Epithelial cell of esophagus (primary cell): ENCODE results near the gene ACTL8.

ENCODE experiments used
- DNase-seq: peaks from one replicate; pipeline ENCODE4 v3.0.0; 2010; ENCODE audit warnings: low read depth
- H3K4me3 ChIP-seq: 2 replicates; pipeline ENCODE4 v1.5.1; 2011; ENCODE audit warnings: mild to moderate bottlenecking, low read length, control low read depth
- TF ChIP-seq, protein P1 (sequence below): IDR thresholded peaks from 2 replicates; pipeline ENCODE4 v1.5.1; 2011; ENCODE audit warnings: low read depth, mild to moderate bottlenecking, low read length, control low read depth, inconsistent platforms; ENCODE audit not compliant: insufficient read depth; ENCODE audit errors: missing control alignments

Gene ACTL8

DNA sequence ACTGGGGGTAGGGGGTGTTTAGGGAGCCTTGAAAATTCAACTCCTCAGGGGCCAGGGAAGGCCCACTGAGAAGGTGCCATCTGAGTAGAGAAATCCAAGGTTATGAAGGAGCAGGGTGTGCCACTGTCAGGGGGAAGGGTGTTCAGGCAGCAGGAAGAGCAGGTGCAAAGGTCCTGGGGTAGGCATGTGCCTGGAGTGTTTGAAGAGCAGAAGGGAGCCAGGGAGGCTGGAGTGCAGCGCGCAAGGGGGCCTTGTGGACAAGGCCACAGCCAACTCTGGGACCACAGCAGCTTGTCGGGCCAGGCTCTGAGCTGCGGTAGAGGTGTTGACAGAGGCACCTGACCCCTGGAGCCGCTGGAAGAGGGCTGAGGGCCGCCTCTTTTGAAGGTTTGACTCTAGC is 19.3 kb downstream of the ACTL8 start:
- no peak for DNase-seq
- no peak overlapping the region for H3K4me3 ChIP-seq
- TF ChIP-seq, protein P1, sequence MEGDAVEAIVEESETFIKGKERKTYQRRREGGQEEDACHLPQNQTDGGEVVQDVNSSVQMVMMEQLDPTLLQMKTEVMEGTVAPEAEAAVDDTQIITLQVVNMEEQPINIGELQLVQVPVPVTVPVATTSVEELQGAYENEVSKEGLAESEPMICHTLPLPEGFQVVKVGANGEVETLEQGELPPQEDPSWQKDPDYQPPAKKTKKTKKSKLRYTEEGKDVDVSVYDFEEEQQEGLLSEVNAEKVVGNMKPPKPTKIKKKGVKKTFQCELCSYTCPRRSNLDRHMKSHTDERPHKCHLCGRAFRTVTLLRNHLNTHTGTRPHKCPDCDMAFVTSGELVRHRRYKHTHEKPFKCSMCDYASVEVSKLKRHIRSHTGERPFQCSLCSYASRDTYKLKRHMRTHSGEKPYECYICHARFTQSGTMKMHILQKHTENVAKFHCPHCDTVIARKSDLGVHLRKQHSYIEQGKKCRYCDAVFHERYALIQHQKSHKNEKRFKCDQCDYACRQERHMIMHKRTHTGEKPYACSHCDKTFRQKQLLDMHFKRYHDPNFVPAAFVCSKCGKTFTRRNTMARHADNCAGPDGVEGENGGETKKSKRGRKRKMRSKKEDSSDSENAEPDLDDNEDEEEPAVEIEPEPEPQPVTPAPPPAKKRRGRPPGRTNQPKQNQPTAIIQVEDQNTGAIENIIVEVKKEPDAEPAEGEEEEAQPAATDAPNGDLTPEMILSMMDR = no peak

DNA sequence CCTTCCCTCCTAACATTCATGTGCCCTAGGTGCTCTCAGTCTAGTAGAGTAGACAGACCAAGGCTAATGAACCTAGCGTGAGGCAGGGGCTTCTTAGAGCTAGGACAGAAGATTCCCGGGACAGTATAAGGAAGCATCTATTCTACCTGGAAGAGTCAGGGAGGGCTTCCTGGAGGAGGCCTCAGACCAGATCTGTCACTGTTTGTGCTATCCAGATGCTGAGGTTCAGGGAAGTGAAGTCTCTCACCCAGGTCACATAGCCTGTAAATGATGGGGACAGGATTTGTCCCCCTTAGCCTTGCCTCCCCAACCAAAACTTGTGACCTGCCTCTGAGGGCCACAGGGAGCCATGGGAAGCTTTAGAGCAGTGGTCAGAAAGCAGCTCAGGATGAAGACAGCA is 20.7 kb downstream of the ACTL8 start:
- TF ChIP-seq, protein P1 = no peak
- H3K4me3 ChIP-seq = no peak overlapping the region
- no peak for DNase-seq

DNA sequence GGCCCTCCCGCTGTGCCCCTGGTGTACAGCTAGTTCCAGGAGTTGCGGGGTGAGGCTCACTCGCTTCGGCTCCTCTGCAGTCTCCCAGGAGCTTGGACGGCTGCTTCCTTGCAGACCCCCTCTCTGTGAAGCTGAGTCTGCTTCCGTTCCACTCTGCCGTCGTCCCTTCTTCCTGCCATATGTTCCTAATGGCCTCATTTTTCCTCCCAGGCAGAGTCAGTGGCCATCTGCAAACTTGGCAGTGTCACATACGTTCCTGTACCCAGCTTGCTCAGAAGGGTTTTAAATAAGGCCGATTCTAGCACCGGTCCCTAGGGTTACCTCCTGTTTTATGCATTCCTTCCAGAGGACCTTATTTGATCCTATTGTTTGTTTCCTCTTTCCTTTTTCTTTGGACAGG is 21.3 kb downstream of the ACTL8 start:
- TF ChIP-seq, protein P1 = no peak
- DNase-seq = no peak
- H3K4me3 ChIP-seq = no peak overlapping the region

DNA sequence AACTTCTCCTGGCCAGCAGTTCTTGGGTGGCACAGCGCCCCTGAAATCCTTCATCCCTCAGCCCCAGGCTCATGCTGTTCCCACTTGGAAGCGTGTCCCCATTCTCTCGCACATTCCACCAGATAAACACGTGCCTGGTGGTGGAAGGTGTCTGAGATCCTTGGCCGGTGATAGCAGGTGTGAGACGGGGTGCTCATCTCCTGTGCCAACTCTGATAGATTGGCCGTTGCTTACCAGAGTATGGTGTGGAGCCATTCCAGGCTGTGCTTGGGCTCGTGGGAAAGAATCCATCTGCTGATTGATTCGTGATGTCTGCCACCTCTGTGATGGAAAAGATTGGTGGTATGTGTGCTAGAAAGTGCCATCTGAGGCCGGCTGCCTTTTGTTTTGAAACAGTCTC is 22.2 kb downstream of the ACTL8 start:
- TF ChIP-seq, protein P1 = no peak
- no peak overlapping the region for H3K4me3 ChIP-seq
- no peak for DNase-seq

DNA sequence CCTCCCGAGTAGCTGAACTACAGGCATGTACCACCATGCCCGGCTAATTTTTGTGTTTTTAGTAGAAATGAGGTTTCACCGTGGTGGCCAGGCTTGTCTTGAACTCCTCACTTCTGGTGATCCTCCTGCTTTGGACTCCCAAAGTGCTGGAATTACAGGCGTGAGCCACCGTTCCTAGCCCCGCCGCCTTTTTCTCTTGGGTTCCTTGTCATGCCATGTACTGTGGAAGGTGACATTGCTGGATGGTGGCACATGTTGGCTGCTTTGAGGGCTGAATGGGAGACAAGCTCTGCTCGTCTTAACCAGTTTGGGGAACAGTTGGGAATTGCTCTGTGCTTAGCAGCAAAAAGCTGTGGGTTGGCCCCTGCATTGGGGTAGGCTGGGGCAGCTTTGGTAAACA is 22.7 kb downstream of the ACTL8 start:
- no peak for DNase-seq
- H3K4me3 ChIP-seq = no peak overlapping the region
- TF ChIP-seq, protein P1 = no peak

DNA sequence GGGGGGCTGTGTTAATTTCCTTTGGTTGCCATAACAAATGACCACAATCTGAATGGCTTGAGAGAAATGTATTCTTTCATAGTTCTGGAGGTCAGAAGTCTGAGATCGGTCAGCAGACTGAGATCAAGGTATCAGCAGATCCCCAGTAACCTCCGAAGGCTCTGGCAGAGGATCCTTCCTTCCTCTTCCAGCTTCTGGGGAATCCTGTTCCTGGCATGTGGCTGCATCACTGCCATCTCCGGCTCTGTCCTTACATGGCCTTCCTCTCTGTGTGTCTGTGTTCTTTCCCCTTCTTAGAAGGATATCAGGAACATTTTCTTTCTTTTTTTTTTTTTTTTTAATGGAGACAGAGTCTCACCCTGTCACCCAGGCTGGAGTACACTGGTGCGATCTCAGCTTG is 25.8 kb downstream of the ACTL8 start:
- H3K4me3 ChIP-seq = no peak overlapping the region
- DNase-seq = no peak
- TF ChIP-seq, protein P1 = no peak

DNA sequence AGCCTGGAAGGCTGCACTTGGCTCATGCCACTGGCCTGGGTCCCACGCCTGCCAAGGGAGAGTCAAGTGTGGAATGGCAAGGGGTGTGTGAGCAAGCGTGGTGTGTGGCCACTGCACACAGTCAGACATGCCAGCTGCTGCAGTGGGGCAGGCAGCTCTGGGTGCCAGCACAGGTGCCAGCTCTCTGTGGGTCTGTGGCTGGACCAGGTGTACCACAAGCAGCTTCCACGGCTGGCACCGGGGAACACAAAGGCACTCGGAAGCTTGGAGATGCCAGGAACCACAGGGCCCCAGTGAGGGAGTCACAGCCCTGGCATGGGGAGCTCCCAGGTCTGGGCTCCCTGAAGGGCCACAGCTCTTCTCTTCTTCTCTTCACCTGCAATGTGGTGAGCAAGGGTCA is 34.8 kb downstream of the ACTL8 start:
- no peak overlapping the region for H3K4me3 ChIP-seq
- no peak for DNase-seq
- TF ChIP-seq, protein P1 = no peak
